Endothelial cell of umbilical vein (primary cell): Measurements from ENCODE around the gene CD151. TPM values are rescaled to one million over a fixed set of nuclear protein-coding genes. Genes with fewer than 3 reads are reported as not detected.
A peak's percentile ranks its signal among the peaks of the same experiment; 100 is the strongest.

ENCODE experiments used
- BruUV-seq: library from RNA; stranded (reverse); fragments of 400-500 nt; replicated peaks from 2 replicates; lab custom pipeline; 2021; lab: Mats Ljungman, UMichigan
- CTCF ChIA-PET: fragments of 300-600, 350-600 bp; sonication (Branson Sonifier 250); formaldehyde crosslinking; loops from one replicate; lab custom pipeline; 2021; ENCODE audit warnings: antibody characterized with exemption, inconsistent platforms; lab: Charles Lee
- POLR2A ChIA-PET: fragments of 300-600, 350-600 bp; sonication (Branson Sonifier 250); formaldehyde crosslinking; loops from one replicate; lab custom pipeline; 2021; ENCODE audit warnings: antibody characterized with exemption, inconsistent platforms; lab: Charles Lee
- DNase-seq: peaks from one replicate; pipeline ENCODE4 v3.0.0-alpha.2; 2011; ENCODE audit warnings: low read depth, low spot score
- FAIRE-seq: peaks from 2 replicates; lab custom pipeline; 2011; peaks lifted over from hg19 to GRCh38; lab: Jason Lieb, UNC
- H2AFZ ChIP-seq: 2 replicates; pipeline ENCODE4 v1.6.0; 2012; ENCODE audit warnings: low read depth, low read length, control low read depth, inconsistent platforms
- H3K27ac ChIP-seq: 2 replicates; pipeline ENCODE4 v1.5.1; 2011; ENCODE audit warnings: low read depth, mild to moderate bottlenecking, control low read depth, low read length, moderate library complexity; ENCODE audit not compliant: insufficient read depth
- H3K27me3 ChIP-seq, 2 experiments: 2 replicates each; pipeline versions ENCODE4 v1.6.0 to v1.6.1; 2011; ENCODE audit warnings: low read length in 2 of 2, mixed read lengths in 1 of 2; ENCODE audit not compliant: control insufficient read depth in 2 of 2, insufficient read depth in 2 of 2
- H3K36me3 ChIP-seq, 2 experiments: 2 replicates in 1 of 2; 3 replicates in 1 of 2; pipeline ENCODE4 v1.5.1; 2011; ENCODE audit warnings: low read length in 2 of 2, mild to moderate bottlenecking in 1 of 2, moderate library complexity in 1 of 2; ENCODE audit not compliant: control insufficient read depth in 2 of 2, insufficient read depth in 2 of 2; ENCODE audit errors: extremely low read depth in 1 of 2
- H3K4me1 ChIP-seq: 3 replicates; pipeline ENCODE4 v1.5.1; 2011; ENCODE audit warnings: mild to moderate bottlenecking, low read length; ENCODE audit not compliant: control insufficient read depth, insufficient read depth; ENCODE audit errors: extremely low read depth
- H3K4me2 ChIP-seq: 2 replicates; pipeline ENCODE4 v1.6.1; 2011; ENCODE audit warnings: low read length, control low read depth, mixed read lengths; ENCODE audit not compliant: insufficient read depth
- H3K4me3 ChIP-seq, 3 experiments: fragments of 200-600 bp in 1 of 3; sonication (generic), shearing (Covaris generic) in 1 of 3; replicated peaks in 1 of 3; 2 replicates each; pipeline ENCODE4 v1.5.1; 2011 to 2016; ENCODE audit warnings: control low read depth in 3 of 3, low read length in 3 of 3, mild to moderate bottlenecking in 2 of 3, inconsistent platforms in 1 of 3, low read depth in 1 of 3, moderate library complexity in 1 of 3; ENCODE audit not compliant: insufficient read depth in 1 of 3
- H3K79me2 ChIP-seq: 2 replicates; pipeline ENCODE4 v1.6.0; 2012; ENCODE audit warnings: low read length, inconsistent platforms; ENCODE audit not compliant: control insufficient read depth, insufficient read depth
- H3K9ac ChIP-seq: replicated peaks from 2 replicates; pipeline ENCODE3; 2011; ENCODE audit warnings: low read length, control low read depth; ENCODE audit not compliant: insufficient read depth; ENCODE audit errors: extremely low read depth
- H3K9me1 ChIP-seq: replicated peaks from 3 replicates; pipeline ENCODE4 v1.6.0; 2011; ENCODE audit warnings: mild to moderate bottlenecking, low read length; ENCODE audit not compliant: control insufficient read depth, insufficient read depth; ENCODE audit errors: extremely low read depth
- H3K9me3 ChIP-seq: replicated peaks from 2 replicates; pipeline ENCODE4 v1.5.1; 2012; ENCODE audit warnings: low read length, inconsistent platforms; ENCODE audit not compliant: control insufficient read depth, insufficient read depth
- H4K20me1 ChIP-seq: replicated peaks from 2 replicates; pipeline ENCODE3; 2011; ENCODE audit warnings: mild to moderate bottlenecking, low read length; ENCODE audit not compliant: control insufficient read depth, insufficient read depth; ENCODE audit errors: extremely low read depth
- EZH2 ChIP-seq: IDR thresholded peaks from 2 replicates; pipeline ENCODE4 v1.6.1; 2012; ENCODE audit warnings: borderline replicate concordance, low read depth, mild to moderate bottlenecking, moderate library complexity, low read length, inconsistent platforms; ENCODE audit not compliant: severe bottlenecking
- FOS ChIP-seq: IDR thresholded peaks from 2 replicates; pipeline ENCODE4 v1.6.1; 2011; ENCODE audit warnings: mild to moderate bottlenecking, low read length, moderate library complexity, borderline replicate concordance; ENCODE audit not compliant: insufficient read depth
- GATA2 ChIP-seq: IDR thresholded peaks from 2 replicates; pipeline ENCODE4 v1.7.0; 2011; ENCODE audit warnings: low read depth, mild to moderate bottlenecking, moderate library complexity, mixed read lengths, low read length; ENCODE audit not compliant: insufficient read length, insufficient read depth
- JUN ChIP-seq: IDR thresholded peaks from 2 replicates; pipeline ENCODE4 v1.6.1; 2011; ENCODE audit warnings: borderline replicate concordance, low read depth; ENCODE audit not compliant: insufficient read length, insufficient read depth
- MYC ChIP-seq: IDR thresholded peaks from one replicate; pipeline ENCODE4 v1.6.1; 2011; ENCODE audit warnings: mild to moderate bottlenecking, low read depth, low read length
- POLR2A ChIP-seq: IDR thresholded peaks from 2 replicates; pipeline ENCODE4 v1.6.1; 2012; ENCODE audit warnings: low read depth, mild to moderate bottlenecking, control low read depth, low read length
- POLR2AphosphoS5 ChIP-seq: IDR thresholded peaks from 2 replicates; pipeline ENCODE4 v1.6.1; 2012; ENCODE audit warnings: low read depth, mild to moderate bottlenecking, control low read depth, low read length, moderate library complexity; ENCODE audit not compliant: insufficient read depth
- dilution Hi-C: fragments of 300-500 bp; cut with MboI; formaldehyde crosslinking; loops from one replicate; pipeline ENCODE4 v1.15.0; 2019; ENCODE audit warnings: low sequenced_read_pairs; ENCODE audit not compliant: extremely low pct_ligation_motif_present
- intact Hi-C: fragments of 100-400 bp; cut with micrococcal nuclease; formaldehyde crosslinking; loops from one replicate; pipeline ENCODE4 v1.10.0; 2022
- polyA plus RNA-seq, 4 experiments: library from polyadenylated mRNA; depleted of rRNA in 3 of 4; stranded (reverse) in 3 of 4; unstranded in 1 of 4; fragments of >200 nt; gene quantifications; 2 replicates each; pipeline versions ENCODE4 v1.2.1 to v1.2.3, GENCODE V29; 2011 to 2012; ENCODE audit warnings: missing spikeins in 1 of 4
- total RNA-seq: library from RNA; stranded (reverse); gene quantifications from 2 replicates; pipeline ENCODE4 v1.2.3, GENCODE V29; 2021
- TF ChIP-seq, protein P1 (sequence below): IDR thresholded peaks from 2 replicates; pipeline ENCODE4 v1.6.1; 2011; ENCODE audit not compliant: insufficient read depth, insufficient read length
- TF ChIP-seq, protein P2 (sequence below), 2 donors: IDR thresholded peaks; 1 replicate in 1 of 2; 2 replicates in 1 of 2; pipeline ENCODE4 v1.5.1; 2011; ENCODE audit warnings: low read length in 2 of 2, mild to moderate bottlenecking in 2 of 2, moderate library complexity in 2 of 2, control low read depth in 1 of 2, inconsistent platforms in 1 of 2, low read depth in 1 of 2; ENCODE audit not compliant: insufficient read depth in 1 of 2; ENCODE audit errors: extremely low read depth in 1 of 2

Gene CD151
- total and polyA plus RNA-seq, 2 donors (not counting 3 experiments of a cell fraction or from before 2014, with no cell fraction given), result 515 to 1,090 TPM

DNA sequence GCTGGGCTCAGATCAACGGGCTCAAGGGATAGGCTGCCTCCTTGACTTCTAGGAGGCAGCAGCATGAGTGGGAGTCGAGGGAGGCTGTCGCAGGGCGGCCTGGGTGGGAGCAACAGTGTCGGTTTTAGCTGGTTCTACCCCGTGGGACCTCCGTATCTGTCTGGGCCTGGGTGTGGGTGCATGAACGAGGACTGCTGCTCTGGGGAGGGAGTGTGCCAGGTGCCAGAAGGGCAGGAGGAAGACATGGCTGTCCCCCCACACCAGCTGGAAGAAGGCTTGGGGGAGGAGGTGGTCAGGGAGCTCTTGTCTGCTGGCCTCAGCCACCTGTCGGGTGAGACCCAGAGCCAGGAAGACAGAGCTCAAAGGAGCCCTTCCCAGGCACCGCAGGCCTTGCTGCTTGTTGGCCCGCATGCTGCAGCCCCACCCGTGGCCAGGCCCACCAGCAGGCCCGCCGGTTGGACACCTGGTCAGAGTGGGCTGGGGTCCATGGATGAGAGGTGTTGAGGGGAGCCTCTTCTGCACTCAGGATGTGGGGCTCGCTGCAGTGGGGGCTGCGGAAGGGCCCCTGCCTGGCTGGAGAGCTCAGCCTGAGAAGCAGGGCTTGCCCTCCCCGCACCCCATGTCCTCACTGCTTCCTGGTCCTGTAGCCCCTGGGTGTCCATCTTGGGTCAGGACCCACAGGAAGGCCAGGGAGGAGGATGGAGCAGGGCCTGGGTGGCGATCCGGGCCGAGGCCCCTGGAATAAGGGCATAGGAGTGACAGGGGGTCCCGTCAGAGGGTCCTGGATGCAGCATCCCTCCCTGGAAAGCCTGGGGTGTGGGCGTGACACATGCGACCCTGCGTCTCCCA lies 46.3 kb upstream of the CD151 start:
- H2AFZ ChIP-seq, result no peak overlapping the region
- POLR2A ChIA-PET, result no interaction called here
- no peaks in the 10 kb centered on the region for H3K9me3 ChIP-seq
- H3K9ac ChIP-seq, result no peak overlapping the region
- FAIRE-seq (no peak), DNase-seq (no peak)
- H3K27ac ChIP-seq, result no peak overlapping the region
- dilution Hi-C loops (no loop called here), intact Hi-C loops (no loop called here)
- no peak overlapping the region for H3K4me2 ChIP-seq
- no peaks in the 10 kb centered on the region for H3K27me3 ChIP-seq
- H3K36me3 ChIP-seq, result no peaks in the 10 kb centered on the region
- BruUV-seq, result no TSS peak
- CTCF ChIA-PET, result interaction anchor here (1.9 kb wide), 1 partner anchor 11 kb away, joined by 9 read pairs; the partner anchor contains the start of gene SLC25A22
- H3K79me2 ChIP-seq, result no peaks in the 10 kb centered on the region
- TF ChIP-seq, protein P1, sequence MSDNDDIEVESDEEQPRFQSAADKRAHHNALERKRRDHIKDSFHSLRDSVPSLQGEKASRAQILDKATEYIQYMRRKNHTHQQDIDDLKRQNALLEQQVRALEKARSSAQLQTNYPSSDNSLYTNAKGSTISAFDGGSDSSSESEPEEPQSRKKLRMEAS, result no peak
- TF ChIP-seq JUN (no peak), POLR2A (peak; percentile 5), FOS (no peak)
- H3K9me1 ChIP-seq, result no peaks in the 10 kb centered on the region
- no peak overlapping the region for H3K4me3 ChIP-seq
- H4K20me1 ChIP-seq, result no peaks in the 10 kb centered on the region
- no peaks in the 10 kb centered on the region for H3K4me1 ChIP-seq

DNA sequence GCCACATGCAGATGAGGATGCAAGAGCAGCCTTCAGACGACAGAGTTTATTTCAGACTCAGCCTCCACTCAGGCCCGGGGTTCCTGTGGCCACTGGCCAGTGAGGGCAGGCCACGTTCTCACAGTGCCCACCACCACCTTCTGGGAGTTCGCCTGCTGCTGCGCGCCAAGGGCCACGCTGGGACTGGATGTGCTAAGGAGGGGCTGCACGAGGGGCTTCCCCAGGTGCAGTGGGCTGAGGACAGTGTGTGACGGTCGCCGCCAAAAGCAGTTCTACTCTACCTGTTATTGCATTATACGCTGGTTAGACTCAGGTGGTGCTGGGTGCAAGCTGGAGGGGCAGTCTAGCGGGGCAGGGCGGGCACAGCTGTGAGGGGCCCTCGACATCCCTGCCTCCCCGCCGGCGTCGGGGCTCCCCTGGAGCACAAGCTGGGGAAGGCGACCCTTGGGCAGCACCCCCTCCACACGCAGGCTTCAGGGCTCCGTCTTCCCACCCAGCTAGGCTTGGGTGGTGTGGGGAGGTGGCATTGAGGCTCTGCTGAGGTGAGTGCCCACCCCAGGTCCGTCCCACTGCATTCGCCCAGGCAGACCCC lies 45.6 kb upstream of the CD151 start:
- H3K4me3 ChIP-seq, result no peak overlapping the region
- H3K27me3 ChIP-seq, result no peaks in the 10 kb centered on the region
- no peaks in the 10 kb centered on the region for H3K9me1 ChIP-seq
- H3K9ac ChIP-seq, result no peak overlapping the region
- TF ChIP-seq MYC (no peak), JUN (no peak), POLR2AphosphoS5 (no peak), GATA2 (no peak), FOS (no peak), EZH2 (no peak), POLR2A (no peak)
- TF ChIP-seq, protein P1, result no peak
- TF ChIP-seq, protein P2, sequence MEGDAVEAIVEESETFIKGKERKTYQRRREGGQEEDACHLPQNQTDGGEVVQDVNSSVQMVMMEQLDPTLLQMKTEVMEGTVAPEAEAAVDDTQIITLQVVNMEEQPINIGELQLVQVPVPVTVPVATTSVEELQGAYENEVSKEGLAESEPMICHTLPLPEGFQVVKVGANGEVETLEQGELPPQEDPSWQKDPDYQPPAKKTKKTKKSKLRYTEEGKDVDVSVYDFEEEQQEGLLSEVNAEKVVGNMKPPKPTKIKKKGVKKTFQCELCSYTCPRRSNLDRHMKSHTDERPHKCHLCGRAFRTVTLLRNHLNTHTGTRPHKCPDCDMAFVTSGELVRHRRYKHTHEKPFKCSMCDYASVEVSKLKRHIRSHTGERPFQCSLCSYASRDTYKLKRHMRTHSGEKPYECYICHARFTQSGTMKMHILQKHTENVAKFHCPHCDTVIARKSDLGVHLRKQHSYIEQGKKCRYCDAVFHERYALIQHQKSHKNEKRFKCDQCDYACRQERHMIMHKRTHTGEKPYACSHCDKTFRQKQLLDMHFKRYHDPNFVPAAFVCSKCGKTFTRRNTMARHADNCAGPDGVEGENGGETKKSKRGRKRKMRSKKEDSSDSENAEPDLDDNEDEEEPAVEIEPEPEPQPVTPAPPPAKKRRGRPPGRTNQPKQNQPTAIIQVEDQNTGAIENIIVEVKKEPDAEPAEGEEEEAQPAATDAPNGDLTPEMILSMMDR (IDR thresholded peaks at IDR 0.05; ENCODE audit: extremely low read depth in 1 of 2, insufficient read depth in 1 of 2, low read depth in 1 of 2, low read length in 2 of 2), result no peak
- no peaks in the 10 kb centered on the region for H3K9me3 ChIP-seq
- ChIA-PET CTCF (no interaction called here), POLR2A (no interaction called here)
- BruUV-seq, result no TSS peak
- dilution Hi-C loops, result no loop called here
- no peak overlapping the region for H2AFZ ChIP-seq
- no peak for DNase-seq
- no peaks in the 10 kb centered on the region for H3K4me1 ChIP-seq
- no peak overlapping the region for H3K4me2 ChIP-seq
- no peaks in the 10 kb centered on the region for H3K36me3 ChIP-seq
- no peak overlapping the region for H3K27ac ChIP-seq
- no peaks in the 10 kb centered on the region for H4K20me1 ChIP-seq
- intact Hi-C loops, result no loop called here
- FAIRE-seq, result no peak
- no peaks in the 10 kb centered on the region for H3K79me2 ChIP-seq
